Activated T-cell treated with anti-CD3 and anti-CD28 coated beads, Interleukin-2, amount 50 U/mL, for 72 hours (primary cell): ENCODE data around the gene NEMP1. TPM values are rescaled to one million over a fixed set of nuclear protein-coding genes. Genes with fewer than 3 reads are reported as not detected.
"Not testable (repeated sequence)": the region's sequence is repeated elsewhere in the genome, so short reads cannot be mapped to it uniquely, and the experiment has no call there.

Experiments used
- ATAC-seq, 2 donors: fragments of 150-1000 bp; cut with Tn5 transposase; replicated peaks in 1 of 2; 2 replicates each; pipeline ENCODE4 v1.10.0; 2021; ENCODE audit warnings: moderate library complexity in 2 of 2, mild to moderate bottlenecking in 1 of 2
- DNase-seq, 2 donors: peaks; one replicate each; pipeline ENCODE4 v3.0.0; 2021 to 2022; ENCODE audit warnings: mixed read lengths in 1 of 2
- H3K27ac Mint-ChIP-seq: one replicate; pipeline ENCODE4 v1.8.0; 2022; ENCODE audit warnings: mild to moderate bottlenecking, moderate library complexity, mixed read lengths
- H3K27me3 Mint-ChIP-seq: one replicate; pipeline ENCODE4 v1.8.0; 2022; ENCODE audit warnings: low read depth, mixed read lengths
- H3K36me3 Mint-ChIP-seq, 2 donors: one replicate each; pipeline ENCODE4 v1.8.0; 2022; ENCODE audit warnings: mixed read lengths in 2 of 2, mild to moderate bottlenecking in 1 of 2; ENCODE audit not compliant: insufficient read depth in 2 of 2
- H3K4me1 Mint-ChIP-seq: one replicate; pipeline ENCODE4 v1.8.0; 2022; ENCODE audit warnings: low read depth, mixed read lengths
- H3K4me3 Mint-ChIP-seq, 2 donors: one replicate each; pipeline ENCODE4 v1.8.0; 2022; ENCODE audit warnings: mild to moderate bottlenecking in 2 of 2, mixed read lengths in 2 of 2, moderate library complexity in 2 of 2
- H3K9me3 Mint-ChIP-seq, 2 donors: one replicate each; pipeline ENCODE4 v1.8.0; 2022; ENCODE audit warnings: mixed read lengths in 2 of 2
- total RNA-seq, 2 donors: library from RNA; stranded (reverse); gene quantifications; one replicate each; pipeline ENCODE4 v1.2.3, GENCODE V29; 2022

NEMP1 gene
- total RNA-seq, 2 donors from 2014 or later, result 114 to 119 TPM

- Mint-ChIP-seq H3K4me3 (peak overlapping the region; percentile 99 to 100), H3K9me3 (no peaks in the 10 kb centered on the region), H3K4me1 (peaks cover 34% of the 10 kb centered on the region), H3K36me3 (peaks cover 9 to 12% of the 10 kb centered on the region in 2 donors), H3K27ac (peak overlapping the region; percentile 99), H3K27me3 (no peaks in the 10 kb centered on the region)
- DNase-seq, result no peak
- ATAC-seq, result no peak
Observed at GRCh38 chr12:57079821-57080220, 1.2 kb upstream of the NEMP1 start.

GRCh38 chr12:57073566-57074450 is 4.8 kb downstream of the NEMP1 start:
- H3K27me3 Mint-ChIP-seq, ATAC-seq, H3K9me3 Mint-ChIP-seq, DNase-seq, H3K4me3 Mint-ChIP-seq: not testable (repeated sequence)
- H3K36me3 Mint-ChIP-seq, result peaks cover 15 to 42% of the 10 kb centered on the region in 2 donors
- peaks cover 60% of the 10 kb centered on the region for H3K4me1 Mint-ChIP-seq
- H3K27ac Mint-ChIP-seq, result peak overlapping the region; percentile 65

- ATAC-seq, result no peak
- peak overlapping the region; percentile 27 for H3K27ac Mint-ChIP-seq
- H3K4me1 Mint-ChIP-seq, result peaks cover 69% of the 10 kb centered on the region
Observed at GRCh38 chr12:57072661-57073060, 5.9 kb downstream of the NEMP1 start.

DNA sequence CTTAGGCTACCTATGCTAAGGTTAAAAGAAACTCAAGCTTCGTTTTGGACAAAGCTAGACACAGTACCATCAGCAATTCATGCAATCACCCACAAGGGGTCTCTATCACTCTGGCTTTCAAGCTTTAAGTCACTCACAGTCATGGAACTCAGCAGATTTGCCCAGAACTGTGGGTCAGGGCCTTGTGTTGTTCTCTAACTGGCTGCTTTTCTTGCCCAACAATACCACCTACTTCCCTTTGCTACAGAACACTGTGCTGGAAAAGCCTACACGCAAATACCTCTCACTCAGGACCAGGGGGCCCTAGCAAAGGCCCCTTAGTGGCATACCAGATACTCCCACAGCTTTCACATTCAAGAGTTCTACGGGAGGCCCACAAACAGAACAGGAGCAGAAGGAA is 9.1 kb downstream of the NEMP1 start:
- peak overlapping the region; percentile 59 to 67 for H3K4me3 Mint-ChIP-seq
- H3K9me3 Mint-ChIP-seq, result peaks cover 3% of the 10 kb centered on the region in 2 donors
- ATAC-seq (peak; percentile 84), DNase-seq (peak; percentile 60 to 62)
- H3K27me3 Mint-ChIP-seq, result no peaks in the 10 kb centered on the region
- H3K27ac Mint-ChIP-seq, result peak overlapping the region; percentile 85
- H3K36me3 Mint-ChIP-seq, result peaks cover 13 to 60% of the 10 kb centered on the region in 2 donors
- H3K4me1 Mint-ChIP-seq, result peaks cover 78% of the 10 kb centered on the region

More at GRCh38 chr12:57072661-57073060, 5.9 kb downstream of the NEMP1 start:
- Mint-ChIP-seq H3K27me3 (no peaks in the 10 kb centered on the region), H3K9me3 (no peaks in the 10 kb centered on the region), H3K4me3 (peak overlapping the region in 1 of 2 donors; percentile 36), H3K36me3 (peaks cover 12 to 48% of the 10 kb centered on the region in 2 donors)
- no peak for DNase-seq

GRCh38 chr12:57066245-57066644 is 12.3 kb downstream of the NEMP1 start:
- H3K9me3 Mint-ChIP-seq, result peaks cover 3% of the 10 kb centered on the region in 2 donors
- peak overlapping the region; percentile 58 to 71 for H3K4me3 Mint-ChIP-seq
- peak overlapping the region; percentile 95 for H3K27ac Mint-ChIP-seq
- H3K36me3 Mint-ChIP-seq, result peaks cover 13 to 57% of the 10 kb centered on the region in 2 donors
- peak in 1 of 2 donors; percentile 49 for ATAC-seq
- DNase-seq, result no peak
- no peaks in the 10 kb centered on the region for H3K27me3 Mint-ChIP-seq
- peaks cover 82% of the 10 kb centered on the region for H3K4me1 Mint-ChIP-seq

DNA sequence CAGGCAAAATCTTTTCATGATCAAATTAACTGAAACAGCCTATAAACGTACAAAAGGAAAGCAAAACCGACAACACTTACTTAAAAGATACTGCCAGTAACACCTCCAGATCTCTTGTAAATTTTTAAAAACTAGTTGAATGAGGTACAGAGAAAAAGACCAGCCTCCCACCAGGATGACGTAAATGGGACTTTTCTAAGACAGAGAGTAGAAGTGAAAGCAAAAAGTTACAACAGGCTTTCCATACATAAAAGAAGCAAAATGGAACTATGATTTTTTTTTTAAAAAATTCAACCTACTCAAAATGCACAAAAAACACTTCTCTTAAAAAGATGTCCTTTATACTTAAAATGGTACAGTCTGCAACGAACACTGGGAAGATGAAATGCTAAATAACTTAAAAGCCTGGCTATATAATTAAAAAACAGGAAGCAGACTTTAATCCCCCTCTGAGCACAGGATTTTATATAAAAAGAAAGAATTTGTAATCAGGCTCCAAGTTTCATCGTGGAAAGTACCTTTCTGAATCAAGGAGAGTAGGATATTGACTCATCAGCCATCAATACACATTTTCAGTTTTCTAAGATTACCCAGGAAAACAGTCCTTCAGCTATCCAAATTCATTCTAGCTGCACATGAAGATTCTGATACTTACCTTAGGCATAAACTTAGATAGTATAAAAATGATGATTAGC is 14.5 kb downstream of the NEMP1 start:
- Mint-ChIP-seq H3K27ac (peak overlapping the region; percentile 100), H3K4me1 (peaks cover 69% of the 10 kb centered on the region), H3K36me3 (peaks cover 10 to 53% of the 10 kb centered on the region in 2 donors), H3K9me3 (peaks cover 3% of the 10 kb centered on the region in 2 donors), H3K4me3 (peak overlapping the region; percentile 81 to 97), H3K27me3 (no peaks in the 10 kb centered on the region)
- peak; percentile 87 to 89 for ATAC-seq
- DNase-seq, result peak; percentile 59 to 62

- Mint-ChIP-seq H3K27ac (peak overlapping the region; percentile 28), H3K36me3 (peaks cover 12 to 41% of the 10 kb centered on the region in 2 donors), H3K27me3 (no peaks in the 10 kb centered on the region), H3K9me3 (peaks cover 1 to 2% of the 10 kb centered on the region in 2 donors), H3K4me3 (no peak overlapping the region), H3K4me1 (peaks cover 21% of the 10 kb centered on the region)
- DNase-seq (no peak), ATAC-seq (no peak)
Observed at GRCh38 chr12:57058454-57058853, 20.1 kb downstream of the NEMP1 start.

- peaks cover 12 to 34% of the 10 kb centered on the region in 2 donors for H3K36me3 Mint-ChIP-seq
- no peak for DNase-seq
- H3K27me3 Mint-ChIP-seq, result no peaks in the 10 kb centered on the region
- no peak for ATAC-seq
- no peak overlapping the region for H3K4me3 Mint-ChIP-seq
- H3K9me3 Mint-ChIP-seq, result peaks cover 2 to 4% of the 10 kb centered on the region in 2 donors
- H3K4me1 Mint-ChIP-seq, result peaks cover 10% of the 10 kb centered on the region
- H3K27ac Mint-ChIP-seq, result peak overlapping the region; percentile 73
Observed at GRCh38 chr12:57057067-57057751, 21.4 kb downstream of the NEMP1 start.

DNA sequence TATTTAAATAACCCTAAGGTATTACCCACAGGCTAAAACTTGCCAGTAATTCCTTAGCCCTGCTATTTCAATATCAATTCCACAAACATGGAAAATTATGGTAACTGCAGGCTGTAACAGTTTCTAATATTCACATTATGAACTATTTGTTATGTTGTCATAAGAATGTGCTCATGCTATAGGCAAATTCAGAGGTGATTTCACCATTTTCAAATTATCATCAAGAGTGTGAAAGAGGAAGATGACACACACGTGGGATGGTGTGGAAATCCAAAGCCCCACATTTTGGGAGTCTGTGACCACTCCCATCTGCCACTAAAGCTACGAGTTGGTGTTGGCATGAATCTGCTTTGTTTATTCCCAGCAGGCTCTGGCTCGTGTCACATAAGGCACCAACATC is 22.8 kb downstream of the NEMP1 start:
- H3K9me3 Mint-ChIP-seq, result peaks cover 2 to 4% of the 10 kb centered on the region in 2 donors
- no peak overlapping the region for H3K27ac Mint-ChIP-seq
- no peaks in the 10 kb centered on the region for H3K27me3 Mint-ChIP-seq
- ATAC-seq, result no peak
- peaks cover 11 to 32% of the 10 kb centered on the region in 2 donors for H3K36me3 Mint-ChIP-seq
- peaks cover 4% of the 10 kb centered on the region for H3K4me1 Mint-ChIP-seq
- no peak overlapping the region for H3K4me3 Mint-ChIP-seq
- DNase-seq, result no peak

DNA sequence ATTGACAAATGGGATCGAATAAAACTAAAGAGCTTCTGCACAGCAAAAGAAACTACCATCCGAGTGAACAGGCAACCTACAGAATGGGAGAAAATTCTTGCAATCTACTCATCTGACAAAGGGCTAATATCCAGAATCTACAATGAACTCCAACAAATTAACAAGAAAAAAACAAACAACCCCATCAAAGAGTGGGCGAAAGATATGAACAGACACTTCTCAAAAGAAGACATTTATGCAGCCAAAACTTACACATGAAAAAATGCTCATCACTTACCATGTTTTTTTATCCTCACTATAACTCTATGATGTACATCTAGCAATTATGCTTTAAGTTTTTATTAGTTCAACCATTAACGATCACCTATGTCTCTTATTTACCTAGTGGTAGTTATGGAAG is 24.7 kb downstream of the NEMP1 start:
- H3K36me3 Mint-ChIP-seq, result peaks cover 10 to 22% of the 10 kb centered on the region in 2 donors
- H3K4me1 Mint-ChIP-seq, H3K27ac Mint-ChIP-seq, H3K4me3 Mint-ChIP-seq, DNase-seq, ATAC-seq, H3K9me3 Mint-ChIP-seq, H3K27me3 Mint-ChIP-seq: not testable (repeated sequence)

- not testable (repeated sequence) for ATAC-seq, H3K4me3 Mint-ChIP-seq, H3K27me3 Mint-ChIP-seq, H3K27ac Mint-ChIP-seq, DNase-seq, H3K9me3 Mint-ChIP-seq
- H3K36me3 Mint-ChIP-seq, result peaks cover 7 to 16% of the 10 kb centered on the region in 2 donors
- peaks cover 15% of the 10 kb centered on the region for H3K4me1 Mint-ChIP-seq
Observed at GRCh38 chr12:57053146-57053545, 25.4 kb downstream of the NEMP1 start.

DNA sequence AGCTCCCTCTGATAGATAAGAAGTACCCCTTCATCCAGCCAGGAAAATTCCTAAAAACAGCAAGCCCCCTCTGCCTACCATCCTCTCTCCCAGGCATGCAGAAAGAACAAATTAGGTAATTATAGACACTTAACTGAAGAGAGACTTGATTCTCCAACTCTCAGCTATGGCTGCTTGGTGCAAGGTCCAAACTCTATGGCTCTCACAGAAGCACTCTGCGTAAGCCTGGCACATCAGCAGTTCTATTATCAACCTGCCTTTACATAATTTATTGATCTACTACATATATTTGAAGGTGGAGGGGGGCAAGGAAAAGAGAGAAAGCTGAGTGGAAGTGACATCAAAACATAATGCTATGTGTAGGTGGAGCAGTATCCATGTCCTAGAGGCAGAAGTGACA is 27.6 kb downstream of the NEMP1 start:
- peaks cover 5% of the 10 kb centered on the region for H3K27me3 Mint-ChIP-seq
- peaks cover 36% of the 10 kb centered on the region for H3K4me1 Mint-ChIP-seq
- no peak overlapping the region for H3K4me3 Mint-ChIP-seq
- DNase-seq (no peak), ATAC-seq (no peak)
- H3K9me3 Mint-ChIP-seq, result peaks cover 2 to 4% of the 10 kb centered on the region in 2 donors
- peaks cover 0 to 11% of the 10 kb centered on the region in 2 donors for H3K36me3 Mint-ChIP-seq
- H3K27ac Mint-ChIP-seq, result no peak overlapping the region
